ENCODE measurements around the gene TLR8.

DNA sequence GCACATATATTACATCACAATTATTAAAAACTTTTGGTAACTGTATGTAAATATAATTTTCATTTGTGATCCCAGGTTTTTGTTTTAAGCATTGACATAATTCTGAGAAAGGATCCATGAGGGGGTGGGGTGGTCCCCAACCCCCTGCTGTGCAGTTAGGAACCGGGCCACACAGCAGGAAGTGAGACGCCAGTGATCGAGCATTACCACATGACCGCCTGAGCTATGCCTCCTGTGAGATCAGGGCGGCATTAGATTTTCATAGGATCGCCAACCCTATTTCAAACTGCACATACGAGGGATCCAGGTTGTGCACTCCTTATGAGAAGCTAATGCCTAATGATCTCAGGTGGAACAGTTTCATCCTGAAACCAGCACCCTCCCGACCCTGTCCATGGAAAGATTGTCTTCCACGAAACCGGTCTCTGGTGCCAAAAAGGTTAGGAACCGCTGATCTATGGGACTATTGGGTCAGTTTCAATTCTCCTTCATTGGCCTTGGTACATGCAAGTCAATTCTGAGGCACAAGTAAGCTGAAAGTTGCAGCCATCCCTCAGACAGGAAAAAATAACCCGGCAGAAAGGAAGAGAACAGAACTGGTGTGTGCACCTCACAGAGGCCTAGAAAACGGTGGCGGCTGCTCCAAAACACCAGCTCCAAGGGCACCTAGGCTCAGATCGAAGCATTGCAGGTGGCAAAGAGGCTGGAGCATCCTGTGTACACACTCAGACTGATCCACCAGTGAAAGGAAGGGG is 61.5 kb downstream of the TLR8 start:
- TF ChIP-seq EZH2phosphoT487 (IDR thresholded peaks at IDR 0.05; ENCODE audit: unreplicated experiment) (no peak), CREB1 (CRISPR knock-in tag; IDR thresholded peaks at IDR 0.05; ENCODE audit: low read depth) (no peak), EZH2 (IDR thresholded peaks at IDR 0.05; ENCODE audit: low read depth, unreplicated experiment) (no peak), JUNB (IDR thresholded peaks at IDR 0.05; ENCODE audit: unreplicated experiment) (no peak)
- TF ChIP-seq, protein P1, sequence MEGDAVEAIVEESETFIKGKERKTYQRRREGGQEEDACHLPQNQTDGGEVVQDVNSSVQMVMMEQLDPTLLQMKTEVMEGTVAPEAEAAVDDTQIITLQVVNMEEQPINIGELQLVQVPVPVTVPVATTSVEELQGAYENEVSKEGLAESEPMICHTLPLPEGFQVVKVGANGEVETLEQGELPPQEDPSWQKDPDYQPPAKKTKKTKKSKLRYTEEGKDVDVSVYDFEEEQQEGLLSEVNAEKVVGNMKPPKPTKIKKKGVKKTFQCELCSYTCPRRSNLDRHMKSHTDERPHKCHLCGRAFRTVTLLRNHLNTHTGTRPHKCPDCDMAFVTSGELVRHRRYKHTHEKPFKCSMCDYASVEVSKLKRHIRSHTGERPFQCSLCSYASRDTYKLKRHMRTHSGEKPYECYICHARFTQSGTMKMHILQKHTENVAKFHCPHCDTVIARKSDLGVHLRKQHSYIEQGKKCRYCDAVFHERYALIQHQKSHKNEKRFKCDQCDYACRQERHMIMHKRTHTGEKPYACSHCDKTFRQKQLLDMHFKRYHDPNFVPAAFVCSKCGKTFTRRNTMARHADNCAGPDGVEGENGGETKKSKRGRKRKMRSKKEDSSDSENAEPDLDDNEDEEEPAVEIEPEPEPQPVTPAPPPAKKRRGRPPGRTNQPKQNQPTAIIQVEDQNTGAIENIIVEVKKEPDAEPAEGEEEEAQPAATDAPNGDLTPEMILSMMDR (conservative IDR thresholded peaks at IDR 0.05; ENCODE audit: low read depth in 2 of 2) = no peak
- TF ChIP-seq, protein P2, sequence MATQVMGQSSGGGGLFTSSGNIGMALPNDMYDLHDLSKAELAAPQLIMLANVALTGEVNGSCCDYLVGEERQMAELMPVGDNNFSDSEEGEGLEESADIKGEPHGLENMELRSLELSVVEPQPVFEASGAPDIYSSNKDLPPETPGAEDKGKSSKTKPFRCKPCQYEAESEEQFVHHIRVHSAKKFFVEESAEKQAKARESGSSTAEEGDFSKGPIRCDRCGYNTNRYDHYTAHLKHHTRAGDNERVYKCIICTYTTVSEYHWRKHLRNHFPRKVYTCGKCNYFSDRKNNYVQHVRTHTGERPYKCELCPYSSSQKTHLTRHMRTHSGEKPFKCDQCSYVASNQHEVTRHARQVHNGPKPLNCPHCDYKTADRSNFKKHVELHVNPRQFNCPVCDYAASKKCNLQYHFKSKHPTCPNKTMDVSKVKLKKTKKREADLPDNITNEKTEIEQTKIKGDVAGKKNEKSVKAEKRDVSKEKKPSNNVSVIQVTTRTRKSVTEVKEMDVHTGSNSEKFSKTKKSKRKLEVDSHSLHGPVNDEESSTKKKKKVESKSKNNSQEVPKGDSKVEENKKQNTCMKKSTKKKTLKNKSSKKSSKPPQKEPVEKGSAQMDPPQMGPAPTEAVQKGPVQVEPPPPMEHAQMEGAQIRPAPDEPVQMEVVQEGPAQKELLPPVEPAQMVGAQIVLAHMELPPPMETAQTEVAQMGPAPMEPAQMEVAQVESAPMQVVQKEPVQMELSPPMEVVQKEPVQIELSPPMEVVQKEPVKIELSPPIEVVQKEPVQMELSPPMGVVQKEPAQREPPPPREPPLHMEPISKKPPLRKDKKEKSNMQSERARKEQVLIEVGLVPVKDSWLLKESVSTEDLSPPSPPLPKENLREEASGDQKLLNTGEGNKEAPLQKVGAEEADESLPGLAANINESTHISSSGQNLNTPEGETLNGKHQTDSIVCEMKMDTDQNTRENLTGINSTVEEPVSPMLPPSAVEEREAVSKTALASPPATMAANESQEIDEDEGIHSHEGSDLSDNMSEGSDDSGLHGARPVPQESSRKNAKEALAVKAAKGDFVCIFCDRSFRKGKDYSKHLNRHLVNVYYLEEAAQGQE (IDR thresholded peaks at IDR 0.05; ENCODE audit: unreplicated experiment) = no peak

All from GM23338 (cell line).